IMR-90 (cell line): ENCODE data around the gene FGD5. TPM values are rescaled to one million over a fixed set of nuclear protein-coding genes. Genes with fewer than 3 reads are reported as not detected.

ENCODE experiments used
- ATAC-seq: fragments of 200-7000 bp; cut with Tn5 transposase; 2 replicates; pipeline ENCODE4 v1.9.1; 2020; ENCODE audit warnings: low read depth, mild to moderate bottlenecking, moderate library complexity
- BruUV-seq: library from RNA; stranded (reverse); fragments of 400-500 nt; replicated peaks from 2 replicates; lab custom pipeline; 2021; lab: Mats Ljungman, UMichigan
- CTCF ChIA-PET: fragments of 300-600 bp; formaldehyde crosslinking; extraction: SDS; loops from one replicate; lab custom pipeline; 2021; ENCODE audit warnings: antibody characterized with exemption; lab: Yijun Ruan, JAX
- POLR2A ChIA-PET: fragments of 300-600 bp; sonication (Branson Sonifier 250); formaldehyde crosslinking; loops from one replicate; lab custom pipeline; 2022; ENCODE audit warnings: antibody characterized with exemption; ENCODE audit not compliant: unreplicated experiment; lab: Charles Lee
- DNase-seq: peaks from one replicate; pipeline ENCODE4 v3.0.0; 2013
- H2AFZ ChIP-seq: replicated peaks from 2 replicates; pipeline ENCODE3; 2013; ENCODE audit warnings: low read length, mild to moderate bottlenecking; ENCODE audit not compliant: poor library complexity
- H2AK5ac ChIP-seq: 2 replicates; pipeline ENCODE4 v1.6.1; 2013; ENCODE audit warnings: low read depth, low read length, inconsistent platforms
- H2AK9ac ChIP-seq: replicated peaks from 2 replicates; pipeline ENCODE3; 2013; ENCODE audit warnings: mild to moderate bottlenecking, low read depth, low read length, moderate library complexity; ENCODE audit not compliant: poor library complexity
- H2BK120ac ChIP-seq: 2 replicates; pipeline ENCODE4 v1.6.1; 2013; ENCODE audit warnings: low read depth, low read length, inconsistent platforms
- H2BK15ac ChIP-seq: 3 replicates; pipeline ENCODE4 v1.6.1; 2013; ENCODE audit warnings: low read depth, low read length, inconsistent platforms
- H2BK20ac ChIP-seq: 2 replicates; pipeline ENCODE4 v1.6.1; 2013; ENCODE audit warnings: low read depth, mild to moderate bottlenecking, inconsistent platforms, low read length, moderate library complexity
- H2BK5ac ChIP-seq: 2 replicates; pipeline ENCODE4 v1.6.1; 2013; ENCODE audit warnings: mild to moderate bottlenecking, low read depth, low read length, inconsistent platforms; ENCODE audit not compliant: poor library complexity, severe bottlenecking
- H3K14ac ChIP-seq: replicated peaks from 2 replicates; pipeline ENCODE4 v1.6.1; 2013; ENCODE audit warnings: low read depth, low read length, inconsistent platforms
- H3K18ac ChIP-seq: 2 replicates; pipeline ENCODE4 v1.6.1; 2013; ENCODE audit warnings: low read depth, low read length, control low read depth
- H3K23ac ChIP-seq: 2 replicates; pipeline ENCODE4 v1.6.1; 2013; ENCODE audit warnings: low read depth, low read length, inconsistent platforms
- H3K27ac ChIP-seq: 2 replicates; pipeline ENCODE4 v1.5.1; 2013; ENCODE audit warnings: mild to moderate bottlenecking, control low read depth, low read length; ENCODE audit not compliant: insufficient read depth
- H3K27me3 ChIP-seq: 2 replicates; pipeline ENCODE4 v1.6.1; 2013; ENCODE audit warnings: low read length; ENCODE audit not compliant: control insufficient read depth, insufficient read depth
- H3K36me3 ChIP-seq: 2 replicates; pipeline ENCODE4 v1.6.1; 2013; ENCODE audit warnings: low read length, mixed read lengths; ENCODE audit not compliant: control insufficient read depth, insufficient read depth
- H3K4ac ChIP-seq: 2 replicates; pipeline ENCODE4 v1.6.1; 2013; ENCODE audit warnings: low read depth, low read length, inconsistent platforms
- H3K4me1 ChIP-seq: 2 replicates; pipeline ENCODE4 v1.6.1; 2013; ENCODE audit warnings: low read length, mixed read lengths; ENCODE audit not compliant: control insufficient read depth, insufficient read depth
- H3K4me2 ChIP-seq: 2 replicates; pipeline ENCODE4 v1.6.1; 2013; ENCODE audit warnings: low read depth, mild to moderate bottlenecking, control low read depth, low read length, moderate library complexity
- H3K4me3 ChIP-seq: 2 replicates; pipeline ENCODE4 v1.5.1; 2013; ENCODE audit warnings: low read depth, mild to moderate bottlenecking, control low read depth, low read length, moderate library complexity; ENCODE audit not compliant: insufficient read depth
- H3K56ac ChIP-seq: 2 replicates; pipeline ENCODE4 v1.6.1; 2013; ENCODE audit warnings: low read length, inconsistent platforms; ENCODE audit not compliant: insufficient read depth; ENCODE audit errors: extremely low read depth
- H3K79me1 ChIP-seq, 2 experiments: 2 replicates each; pipeline ENCODE4 v1.6.1; 2013; ENCODE audit warnings: low read length in 2 of 2, inconsistent platforms in 1 of 2, low read depth in 1 of 2
- H3K9ac ChIP-seq: 2 replicates; pipeline ENCODE4 v1.6.1; 2013; ENCODE audit warnings: low read depth, low read length, control low read depth
- H3K9me1 ChIP-seq: 2 replicates; pipeline ENCODE4 v1.6.1; 2013; ENCODE audit warnings: low read length, inconsistent platforms; ENCODE audit not compliant: insufficient read depth
- H3K9me3 ChIP-seq: 2 replicates; pipeline ENCODE4 v1.6.1; 2013; ENCODE audit warnings: low read length; ENCODE audit not compliant: control insufficient read depth, insufficient read depth
- H4K20me1 ChIP-seq: 2 replicates; pipeline ENCODE4 v1.6.1; 2013; ENCODE audit warnings: low read length, inconsistent platforms; ENCODE audit not compliant: insufficient read depth
- H4K5ac ChIP-seq: 2 replicates; pipeline ENCODE4 v1.6.1; 2013; ENCODE audit warnings: mild to moderate bottlenecking, low read depth, low read length, control low read depth
- H4K8ac ChIP-seq, 2 experiments: 2 replicates each; pipeline ENCODE4 v1.6.1; 2013; ENCODE audit warnings: low read depth in 2 of 2, low read length in 2 of 2, control low read depth in 1 of 2, inconsistent platforms in 1 of 2
- H4K91ac ChIP-seq: 2 replicates; pipeline ENCODE4 v1.6.1; 2013; ENCODE audit warnings: low read depth, low read length, inconsistent platforms; ENCODE audit not compliant: insufficient read depth
- BHLHE40 ChIP-seq: fragments of 150-350 bp; IDR thresholded peaks from 2 replicates; pipeline ENCODE4 v1.6.1; 2016; ENCODE audit warnings: mild to moderate bottlenecking, low read depth, low read length
- MAZ ChIP-seq: IDR thresholded peaks from 2 replicates; pipeline ENCODE4 v1.6.1; 2012; ENCODE audit warnings: low read depth, mild to moderate bottlenecking, low read length, improper control_type of control experiment, moderate library complexity, borderline replicate concordance
- MXI1 ChIP-seq: IDR thresholded peaks from 2 replicates; pipeline ENCODE4 v1.6.1; 2012; ENCODE audit warnings: low read depth, mild to moderate bottlenecking, low read length, moderate library complexity, borderline replicate concordance
- RAD21 ChIP-seq: IDR thresholded peaks from 2 replicates; pipeline ENCODE4 v1.6.1; 2012; ENCODE audit warnings: low read length, improper control_type of control experiment
- RCOR1 ChIP-seq: IDR thresholded peaks from 2 replicates; pipeline ENCODE4 v1.6.1; 2012; ENCODE audit warnings: mild to moderate bottlenecking, low read length, improper control_type of control experiment; ENCODE audit not compliant: insufficient replicate concordance
- RFX5 ChIP-seq: IDR thresholded peaks from 2 replicates; pipeline ENCODE4 v1.8.0; 2012; ENCODE audit warnings: low read depth, mild to moderate bottlenecking, low read length, moderate library complexity
- SMC3 ChIP-seq: fragments of 150-350 bp; IDR thresholded peaks from 2 replicates; pipeline ENCODE4 v1.6.1; 2016; ENCODE audit warnings: low read depth, mild to moderate bottlenecking, antibody characterized with exemption, low read length, moderate library complexity
- USF2 ChIP-seq: fragments of 150-350 bp; IDR thresholded peaks from 2 replicates; pipeline ENCODE4 v1.6.1; 2017; ENCODE audit warnings: mild to moderate bottlenecking, antibody characterized with exemption, low read length, low read depth
- WGBS, 2 experiments: methylation state at CpG; one replicate each; pipeline versions ENCODE4 v1.1.5 to v1.1.7; 2013; ENCODE audit warnings: missing lambda C conversion rate in 2 of 2; ENCODE audit not compliant: insufficient read length in 1 of 2; ENCODE audit errors: extremely low coverage in 2 of 2; 5-methylcytosine and 5-hydroxymethylcytosine counted together
- dilution Hi-C: fragments of 300-500 bp; cut with HindIII; formaldehyde crosslinking; loops from one replicate; pipeline ENCODE4 v1.14.3; 2018; ENCODE audit warnings: low sequenced_read_pairs; ENCODE audit not compliant: unreplicated experiment
- in situ Hi-C: fragments of 300-500 bp; cut with MboI; formaldehyde crosslinking; loops from 3 replicates; pipeline ENCODE4 v1.14.3; 2019; ENCODE audit warnings: low sequenced_read_pairs, inconsistent platforms, mixed read lengths
- intact Hi-C: fragments of 100-400 bp; cut with micrococcal nuclease; formaldehyde crosslinking; loops from 2 replicates; pipeline ENCODE4 v1.10.0; 2022
- polyA plus RNA-seq, 3 experiments: library from polyadenylated mRNA; depleted of rRNA; stranded (reverse); fragments of >200 nt; gene quantifications; 2 replicates each; pipeline ENCODE4 v1.2.3, GENCODE V29; 2012; ENCODE audit warnings: low replicate concordance in 1 of 3
- total RNA-seq: library from RNA; depleted of rRNA; stranded (reverse); fragments of >200 nt; gene quantifications from 2 replicates; pipeline ENCODE4 v1.2.3, GENCODE V29; 2012

The FGD5 gene
- total and polyA plus RNA-seq, 2 of the 4 experiments (the other 2 are of a cell fraction), result not detected

DNA sequence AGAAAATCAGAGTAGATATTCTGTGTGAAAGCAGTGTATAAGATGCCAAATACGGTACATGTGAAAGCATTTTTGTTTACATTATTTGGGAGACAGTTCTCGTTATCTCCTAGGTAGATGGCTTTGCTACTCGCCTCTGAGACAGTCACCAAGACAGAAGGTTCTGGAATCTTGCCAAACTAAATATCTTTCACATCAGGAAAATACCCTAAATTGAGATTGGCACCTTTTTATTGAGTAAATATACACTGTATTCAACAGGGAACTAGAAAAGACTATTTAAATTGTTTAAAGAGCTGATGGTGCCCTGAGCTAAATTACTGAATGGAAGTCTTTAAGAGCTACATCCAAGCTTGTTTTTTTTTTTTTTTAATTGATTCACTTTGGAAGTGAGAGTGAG, 3.4 kb downstream of the FGD5 start:
- Histone ChIP-seq H4K91ac (no peak overlapping the region), H3K4me3 (no peak overlapping the region), H3K27ac (no peak overlapping the region), H3K79me1 (no peaks in the 10 kb centered on the region), H3K4ac (no peak overlapping the region), H4K5ac (no peak overlapping the region), H4K20me1 (no peaks in the 10 kb centered on the region), H2AK9ac (no peak overlapping the region), H2BK5ac (no peak overlapping the region), H3K9me3 (no peaks in the 10 kb centered on the region), H3K14ac (no peak overlapping the region), H2AFZ (no peak overlapping the region), H3K18ac (no peak overlapping the region), H3K9me1 (no peaks in the 10 kb centered on the region), H3K27me3 (peaks cover 11% of the 10 kb centered on the region), H3K4me2 (no peak overlapping the region), H2AK5ac (no peak overlapping the region), H3K4me1 (no peaks in the 10 kb centered on the region), H3K23ac (no peak overlapping the region), H2BK120ac (no peak overlapping the region), H3K36me3 (no peaks in the 10 kb centered on the region), H3K9ac (no peak overlapping the region), H2BK20ac (no peak overlapping the region), H4K8ac (no peak overlapping the region), H2BK15ac (no peak overlapping the region), H3K56ac (no peak overlapping the region)
- no peak for ATAC-seq
- dilution Hi-C loops (no loop called here), intact Hi-C loops (no loop called here), in situ Hi-C loops (no loop called here)
- ChIA-PET POLR2A (no interaction called here), CTCF (no interaction called here)
- no peak for DNase-seq
- TF ChIP-seq RAD21, result no peak
- no peak for TF ChIP-seq USF2
- TF ChIP-seq RCOR1, result no peak
- TF ChIP-seq SMC3, result no peak
- no peak for TF ChIP-seq MXI1
- no peak for TF ChIP-seq RFX5
- no peak for TF ChIP-seq BHLHE40
- no peak for TF ChIP-seq MAZ
- WGBS, 2 experiments, result 100% methylated on average over 1 of the region's 3 CpGs; no CpG with 5 or more reads in 1 of the 2 experiments
- no TSS peak for BruUV-seq
